Peyer's patch (tissue), 4 donors: ENCODE results near the gene AKAP6.

Source experiments
- CTCF ChIP-seq, 6 experiments: fragments of 450-650 bp in 4 of 6; fragments of 200-600 bp in 2 of 6; sonication (generic) in 1 of 6; IDR thresholded peaks; one replicate each; pipeline ENCODE4 v1.5.1; 2017 to 2019; ENCODE audit warnings: antibody characterized with exemption in 6 of 6, mild to moderate bottlenecking in 3 of 6, moderate library complexity in 1 of 6
- POLR2A ChIP-seq, 2 donors: fragments of 450-650 bp; IDR thresholded peaks; one replicate each; pipeline ENCODE4 v1.5.1; 2017; ENCODE audit warnings: antibody characterized with exemption in 2 of 2, mild to moderate bottlenecking in 2 of 2, moderate library complexity in 2 of 2

GRCh38 chr14:32786886-32787285 is 457.8 kb downstream of the AKAP6 start:
- TF ChIP-seq CTCF (IDR thresholded peaks at IDR 0.05) (no peak), POLR2A (IDR thresholded peaks at IDR 0.05) (no peak)
